A549 (cell line): Measurements from ENCODE around the gene IGFBP3. TPM values are rescaled to one million over a fixed set of nuclear protein-coding genes. Genes with fewer than 3 reads are reported as not detected.
A peak's percentile ranks its signal among the peaks of the same experiment; 100 is the strongest.

Source experiments
- ATAC-seq, 2 experiments: fragments of 200-7000 bp in 1 of 2; fragments of >200 bp in 1 of 2; cut with Nextera tagmentation in 1 of 2; cut with Tn5 transposase in 1 of 2; 3 replicates each; pipeline versions ENCODE4 v1.8.0 to v1.9.1; 2018 to 2020; ENCODE audit warnings: mild to moderate bottlenecking in 1 of 2, moderate library complexity in 1 of 2
- CTCF ChIA-PET: fragments of 300-600 bp; sonication (Branson Sonifier 250); formaldehyde crosslinking; extraction: SDS; loops from one replicate; lab custom pipeline; 2021; ENCODE audit warnings: antibody characterized with exemption, inconsistent platforms; lab: Yijun Ruan, JAX
- POLR2A ChIA-PET: fragments of 350-600 bp; formaldehyde crosslinking; extraction: SDS; loops from one replicate; lab custom pipeline; 2021; ENCODE audit warnings: antibody characterized with exemption, inconsistent platforms; lab: Yijun Ruan, JAX
- DNase-seq, 2 experiments: peaks; one replicate each; pipeline versions ENCODE4 v3.0.0 to v3.0.0-alpha.2; 2011 to 2016; ENCODE audit warnings: low read depth in 1 of 2, low spot score in 1 of 2
- FAIRE-seq: peaks from 2 replicates; lab custom pipeline; 2011; peaks lifted over from hg19 to GRCh38; lab: Jason Lieb, UNC
- H3K27ac ChIP-seq, 2 experiments: fragments of >200 bp; sonication (Bioruptor Twin); formaldehyde crosslinking; 3 replicates each; pipeline ENCODE4 v1.5.1; 2016 to 2017
- H3K4me1 ChIP-seq: fragments of >200 bp; sonication (Bioruptor Twin); formaldehyde crosslinking; 3 replicates; pipeline ENCODE4 v1.6.1; 2016
- H3K4me2 ChIP-seq: fragments of >200 bp; sonication (Bioruptor Twin); formaldehyde crosslinking; 3 replicates; pipeline ENCODE4 v1.6.1; 2016
- H3K4me3 ChIP-seq: fragments of >200 bp; sonication (Bioruptor Twin); formaldehyde crosslinking; 3 replicates; pipeline ENCODE4 v1.5.1; 2016
- H3K9me3 ChIP-seq: fragments of >200 bp; sonication (Bioruptor Twin); formaldehyde crosslinking; 3 replicates; pipeline ENCODE4 v1.6.1; 2016
- BHLHE40 ChIP-seq: IDR thresholded peaks from 2 replicates; pipeline ENCODE4 v1.6.1; 2012; ENCODE audit warnings: low read depth, low read length, inconsistent platforms
- CEBPB ChIP-seq, 2 experiments: fragments of >200 bp in 1 of 2; sonication (Bioruptor Twin) in 1 of 2; formaldehyde crosslinking in 1 of 2; IDR thresholded peaks; 2 replicates each; pipeline ENCODE4 v1.6.1; 2012 to 2016
- CHD2 ChIP-seq: fragments of 150-350 bp; IDR thresholded peaks from 2 replicates; pipeline ENCODE4 v1.6.1; 2014; ENCODE audit warnings: low read length; ENCODE audit not compliant: partially characterized antibody
- FOSL2 ChIP-seq, 2 experiments: fragments of 450-650 bp in 1 of 2; fragments of >200 bp in 1 of 2; sonication (Bioruptor Twin) in 1 of 2; formaldehyde crosslinking; IDR thresholded peaks; 2 replicates each; pipeline versions ENCODE4 v1.5.0 to v1.6.1; 2016 to 2020; ENCODE audit warnings: mild to moderate bottlenecking in 1 of 2, moderate library complexity in 1 of 2
- FOXS1 ChIP-seq: fragments of 250-450 bp; sonication (Bioruptor Pico); IDR thresholded peaks from 2 replicates; pipeline ENCODE4 v1.5.0; 2020; ENCODE audit warnings: mild to moderate bottlenecking, moderate library complexity
- HOXB5 ChIP-seq: fragments of 250-450 bp; sonication (Bioruptor Pico); IDR thresholded peaks from 2 replicates; pipeline ENCODE4 v1.5.0; 2020; ENCODE audit warnings: mild to moderate bottlenecking, moderate library complexity
- JUN ChIP-seq, 2 experiments: fragments of >200 bp; sonication (Bioruptor Twin); formaldehyde crosslinking; IDR thresholded peaks; 2 replicates in 1 of 2; 3 replicates in 1 of 2; pipeline ENCODE4 v1.6.1; 2016 to 2017
- JUNB ChIP-seq: fragments of >200 bp; sonication (Bioruptor Twin); formaldehyde crosslinking; IDR thresholded peaks from 2 replicates; pipeline ENCODE4 v1.6.1; 2016
- MYC ChIP-seq: IDR thresholded peaks from 2 replicates; pipeline ENCODE4 v1.6.1; 2012; ENCODE audit warnings: mild to moderate bottlenecking, inconsistent platforms, low read length, improper control_type of control experiment, borderline replicate concordance
- NFE2L2 ChIP-seq: fragments of 150-350 bp; conservative IDR thresholded peaks from 2 replicates; pipeline ENCODE4 v1.6.1; 2014; ENCODE audit warnings: low read length
- NR3C1 ChIP-seq: fragments of >200 bp; sonication (Bioruptor Twin); formaldehyde crosslinking; IDR thresholded peaks from 3 replicates; pipeline ENCODE4 v1.6.1; 2017
- POLR2AphosphoS2 ChIP-seq: conservative IDR thresholded peaks from 2 replicates; pipeline ENCODE4 v1.6.1; 2012; ENCODE audit warnings: low read length, improper control_type of control experiment, inconsistent platforms
- RARB ChIP-seq: fragments of 250-450 bp; sonication (Bioruptor Pico); IDR thresholded peaks from 2 replicates; pipeline ENCODE4 v1.8.0; 2021; ENCODE audit warnings: mild to moderate bottlenecking, moderate library complexity
- RNF2 ChIP-seq: fragments of 200-600 bp; sonication (generic); IDR thresholded peaks from 2 replicates; pipeline ENCODE4 v1.6.1; 2016; ENCODE audit warnings: low read depth, mild to moderate bottlenecking, antibody characterized with exemption, moderate library complexity, borderline replicate concordance
- TFCP2L1 ChIP-seq: fragments of 250-450 bp; sonication (Bioruptor Pico); IDR thresholded peaks from 2 replicates; pipeline ENCODE4 v1.5.0; 2021; ENCODE audit warnings: mild to moderate bottlenecking
- WGBS: methylation state at CpG from one replicate; pipeline ENCODE4 v1.1.6; 2017; ENCODE audit errors: missing lambda C conversion rate; 5-methylcytosine and 5-hydroxymethylcytosine counted together
- polyA plus RNA-seq, 4 experiments: library from polyadenylated mRNA; depleted of rRNA in 3 of 4; stranded (reverse); fragments of >200 nt; fragmentation: RNase III in 1 of 4; extraction: RNeasy Plus Mini Kit Qiagen cat#74134 plus additional on column Dnase treatment in 1 of 4; gene quantifications; 2 replicates in 3 of 4; 3 replicates in 1 of 4; pipeline ENCODE4 v1.2.3, GENCODE V29; 2011 to 2017
- TF ChIP-seq, protein P1 (sequence below): fragments of 250-450 bp; sonication (Bioruptor Pico); IDR thresholded peaks from 2 replicates; pipeline ENCODE4 v1.5.0; 2021; ENCODE audit warnings: mild to moderate bottlenecking, moderate library complexity, borderline replicate concordance
- TF ChIP-seq, protein P2 (sequence below): IDR thresholded peaks from 2 replicates; pipeline ENCODE4 v1.6.1; 2012; ENCODE audit warnings: low read depth, borderline replicate concordance
- TF ChIP-seq, protein P3 (sequence below): fragments of 200-600 bp; sonication (generic); IDR thresholded peaks from 2 replicates; pipeline ENCODE4 v1.6.1; 2016; ENCODE audit warnings: antibody characterized with exemption, mild to moderate bottlenecking, moderate library complexity
- TF ChIP-seq, protein P4 (sequence below): fragments of >200 bp; sonication (Bioruptor Twin); formaldehyde crosslinking; IDR thresholded peaks from 3 replicates; pipeline ENCODE4 v1.5.1; 2016
- TF ChIP-seq, protein P5 (sequence below): IDR thresholded peaks from 2 replicates; pipeline ENCODE4 v1.6.1; 2012
- TF ChIP-seq, protein P6 (sequence below): IDR thresholded peaks from 2 replicates; pipeline ENCODE4 v1.6.1; 2012

Gene IGFBP3
- polyA plus RNA-seq, 2 of the 4 experiments (the other 2 are of a cell fraction), result 153 to 291 TPM

DNA sequence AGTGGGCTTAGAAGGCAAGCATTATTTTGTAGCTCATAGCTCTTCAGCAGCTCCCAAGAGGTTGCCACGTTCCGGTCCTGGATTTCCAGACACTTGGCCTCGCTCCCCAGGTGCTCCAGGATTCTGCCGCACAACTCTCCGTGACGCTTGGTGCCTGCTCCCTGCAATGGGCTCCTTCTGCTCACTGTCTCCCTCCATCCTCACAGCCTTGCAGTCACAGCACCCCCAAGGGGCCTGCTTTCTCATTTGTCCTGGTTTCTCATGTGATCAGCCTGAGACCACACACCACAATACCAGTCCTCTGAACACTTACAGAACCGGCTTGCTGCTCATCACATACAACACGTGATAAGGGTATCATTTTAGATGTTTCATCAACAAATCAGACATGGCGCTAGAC lies 9.8 kb downstream of the IGFBP3 start:
- Histone ChIP-seq H3K4me2 (no peak overlapping the region), H3K9me3 (no peaks in the 10 kb centered on the region)
- no peak for DNase-seq
- FAIRE-seq, result no peak
- 86% methylated on average over 9 of the region's 9 CpGs for WGBS
- ATAC-seq, result peak; percentile 13 to 54; a peak in 5 of 6 replicates
- TF ChIP-seq POLR2AphosphoS2 (peak; percentile 71; the same call in 1 of the 2 replicates), MYC (no peak)
- TF ChIP-seq, all 56 proteins: peak for 1
- CTCF ChIA-PET, result interaction anchor here (1.5 kb wide), 1 partner anchor 11 kb away, joined by 10 read pairs; the partner anchor contains the start of gene IGFBP3
- Histone ChIP-seq H3K4me1 (no peaks in the 10 kb centered on the region), H3K4me3 (no peak overlapping the region), H3K27ac (no peak overlapping the region)
- POLR2A ChIA-PET, result interaction anchor here (1.0 kb wide), 1 partner anchor 9 kb away, joined by 3 read pairs; the partner anchor contains the start of gene IGFBP3

DNA sequence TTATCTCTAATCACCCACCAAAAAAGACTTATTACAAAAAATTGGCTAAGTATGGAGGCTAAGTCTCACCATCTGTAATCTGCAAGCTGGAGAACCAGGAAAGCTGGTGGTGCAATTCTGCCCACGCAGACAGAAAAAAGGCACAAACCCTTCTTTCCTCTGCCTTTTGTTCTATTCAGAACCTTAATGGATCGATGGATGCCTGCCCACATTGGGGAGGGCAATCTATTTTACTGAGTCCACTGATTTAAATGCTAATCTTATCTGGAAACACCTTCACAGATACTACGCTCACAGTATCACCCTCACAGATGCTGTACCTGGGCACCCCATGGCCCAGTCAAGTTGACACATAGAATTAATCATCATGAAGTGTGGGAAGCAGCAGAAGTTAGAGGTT lies 10.2 kb downstream of the IGFBP3 start:
- ATAC-seq (peak in 1 of 2 experiments; percentile 7; a peak in 2 of 6 replicates), FAIRE-seq (no peak), DNase-seq (no peak)
- Histone ChIP-seq H3K4me2 (no peak overlapping the region), H3K9me3 (no peaks in the 10 kb centered on the region), H3K4me1 (no peaks in the 10 kb centered on the region), H3K4me3 (no peak overlapping the region), H3K27ac (no peak overlapping the region)
- CTCF ChIA-PET, result interaction anchor here (1.5 kb wide), 1 partner anchor 11 kb away, joined by 10 read pairs; the partner anchor contains the start of gene IGFBP3
- POLR2A ChIA-PET, result interaction anchor here (1.0 kb wide), 1 partner anchor 10 kb away, joined by 3 read pairs; the partner anchor contains the start of gene IGFBP3
- WGBS, result 71% methylated on average over 3 of the region's 3 CpGs
- TF ChIP-seq RNF2 (no peak), FOSL2 (IDR thresholded peaks at IDR 0.05) (no peak), FOSL2 (CRISPR knock-in tag; IDR thresholded peaks at IDR 0.05) (no peak), NFE2L2 (no peak), CHD2 (no peak)
- TF ChIP-seq, protein P1, sequence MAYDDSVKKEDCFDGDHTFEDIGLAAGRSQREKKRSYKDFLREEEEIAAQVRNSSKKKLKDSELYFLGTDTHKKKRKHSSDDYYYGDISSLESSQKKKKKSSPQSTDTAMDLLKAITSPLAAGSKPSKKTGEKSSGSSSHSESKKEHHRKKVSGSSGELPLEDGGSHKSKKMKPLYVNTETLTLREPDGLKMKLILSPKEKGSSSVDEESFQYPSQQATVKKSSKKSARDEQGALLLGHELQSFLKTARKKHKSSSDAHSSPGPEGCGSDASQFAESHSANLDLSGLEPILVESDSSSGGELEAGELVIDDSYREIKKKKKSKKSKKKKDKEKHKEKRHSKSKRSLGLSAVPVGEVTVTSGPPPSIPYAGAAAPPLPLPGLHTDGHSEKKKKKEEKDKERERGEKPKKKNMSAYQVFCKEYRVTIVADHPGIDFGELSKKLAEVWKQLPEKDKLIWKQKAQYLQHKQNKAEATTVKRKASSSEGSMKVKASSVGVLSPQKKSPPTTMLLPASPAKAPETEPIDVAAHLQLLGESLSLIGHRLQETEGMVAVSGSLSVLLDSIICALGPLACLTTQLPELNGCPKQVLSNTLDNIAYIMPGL (CRISPR knock-in tag), result no peak
- TF ChIP-seq, protein P2, sequence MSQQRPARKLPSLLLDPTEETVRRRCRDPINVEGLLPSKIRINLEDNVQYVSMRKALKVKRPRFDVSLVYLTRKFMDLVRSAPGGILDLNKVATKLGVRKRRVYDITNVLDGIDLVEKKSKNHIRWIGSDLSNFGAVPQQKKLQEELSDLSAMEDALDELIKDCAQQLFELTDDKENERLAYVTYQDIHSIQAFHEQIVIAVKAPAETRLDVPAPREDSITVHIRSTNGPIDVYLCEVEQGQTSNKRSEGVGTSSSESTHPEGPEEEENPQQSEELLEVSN, result no peak
- TF ChIP-seq, protein P3, sequence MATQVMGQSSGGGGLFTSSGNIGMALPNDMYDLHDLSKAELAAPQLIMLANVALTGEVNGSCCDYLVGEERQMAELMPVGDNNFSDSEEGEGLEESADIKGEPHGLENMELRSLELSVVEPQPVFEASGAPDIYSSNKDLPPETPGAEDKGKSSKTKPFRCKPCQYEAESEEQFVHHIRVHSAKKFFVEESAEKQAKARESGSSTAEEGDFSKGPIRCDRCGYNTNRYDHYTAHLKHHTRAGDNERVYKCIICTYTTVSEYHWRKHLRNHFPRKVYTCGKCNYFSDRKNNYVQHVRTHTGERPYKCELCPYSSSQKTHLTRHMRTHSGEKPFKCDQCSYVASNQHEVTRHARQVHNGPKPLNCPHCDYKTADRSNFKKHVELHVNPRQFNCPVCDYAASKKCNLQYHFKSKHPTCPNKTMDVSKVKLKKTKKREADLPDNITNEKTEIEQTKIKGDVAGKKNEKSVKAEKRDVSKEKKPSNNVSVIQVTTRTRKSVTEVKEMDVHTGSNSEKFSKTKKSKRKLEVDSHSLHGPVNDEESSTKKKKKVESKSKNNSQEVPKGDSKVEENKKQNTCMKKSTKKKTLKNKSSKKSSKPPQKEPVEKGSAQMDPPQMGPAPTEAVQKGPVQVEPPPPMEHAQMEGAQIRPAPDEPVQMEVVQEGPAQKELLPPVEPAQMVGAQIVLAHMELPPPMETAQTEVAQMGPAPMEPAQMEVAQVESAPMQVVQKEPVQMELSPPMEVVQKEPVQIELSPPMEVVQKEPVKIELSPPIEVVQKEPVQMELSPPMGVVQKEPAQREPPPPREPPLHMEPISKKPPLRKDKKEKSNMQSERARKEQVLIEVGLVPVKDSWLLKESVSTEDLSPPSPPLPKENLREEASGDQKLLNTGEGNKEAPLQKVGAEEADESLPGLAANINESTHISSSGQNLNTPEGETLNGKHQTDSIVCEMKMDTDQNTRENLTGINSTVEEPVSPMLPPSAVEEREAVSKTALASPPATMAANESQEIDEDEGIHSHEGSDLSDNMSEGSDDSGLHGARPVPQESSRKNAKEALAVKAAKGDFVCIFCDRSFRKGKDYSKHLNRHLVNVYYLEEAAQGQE, result no peak
- TF ChIP-seq, protein P4, sequence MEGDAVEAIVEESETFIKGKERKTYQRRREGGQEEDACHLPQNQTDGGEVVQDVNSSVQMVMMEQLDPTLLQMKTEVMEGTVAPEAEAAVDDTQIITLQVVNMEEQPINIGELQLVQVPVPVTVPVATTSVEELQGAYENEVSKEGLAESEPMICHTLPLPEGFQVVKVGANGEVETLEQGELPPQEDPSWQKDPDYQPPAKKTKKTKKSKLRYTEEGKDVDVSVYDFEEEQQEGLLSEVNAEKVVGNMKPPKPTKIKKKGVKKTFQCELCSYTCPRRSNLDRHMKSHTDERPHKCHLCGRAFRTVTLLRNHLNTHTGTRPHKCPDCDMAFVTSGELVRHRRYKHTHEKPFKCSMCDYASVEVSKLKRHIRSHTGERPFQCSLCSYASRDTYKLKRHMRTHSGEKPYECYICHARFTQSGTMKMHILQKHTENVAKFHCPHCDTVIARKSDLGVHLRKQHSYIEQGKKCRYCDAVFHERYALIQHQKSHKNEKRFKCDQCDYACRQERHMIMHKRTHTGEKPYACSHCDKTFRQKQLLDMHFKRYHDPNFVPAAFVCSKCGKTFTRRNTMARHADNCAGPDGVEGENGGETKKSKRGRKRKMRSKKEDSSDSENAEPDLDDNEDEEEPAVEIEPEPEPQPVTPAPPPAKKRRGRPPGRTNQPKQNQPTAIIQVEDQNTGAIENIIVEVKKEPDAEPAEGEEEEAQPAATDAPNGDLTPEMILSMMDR, result no peak

DNA sequence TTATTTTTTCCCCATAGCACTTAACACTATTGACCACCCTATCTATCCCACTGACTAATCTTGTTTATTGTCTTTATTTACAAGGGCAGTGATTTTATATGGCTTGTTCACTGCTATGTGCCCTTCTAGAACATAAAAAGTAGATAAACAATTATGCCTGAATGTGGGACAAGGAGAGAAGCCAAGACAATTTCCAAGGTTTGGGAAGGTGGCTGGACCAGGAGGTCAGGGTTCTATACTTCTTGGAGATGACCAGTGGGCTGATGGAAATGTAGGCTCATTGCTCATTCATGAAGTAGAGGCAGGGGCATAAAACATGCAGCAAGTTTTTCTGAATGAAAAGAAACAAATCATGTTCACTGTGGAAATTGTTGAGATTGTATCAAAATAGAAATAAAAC lies 11.5 kb downstream of the IGFBP3 start:
- Histone ChIP-seq H3K4me3 (no peak overlapping the region), H3K4me2 (no peak overlapping the region), H3K4me1 (no peaks in the 10 kb centered on the region), H3K27ac (no peak overlapping the region), H3K9me3 (0 out of 3 replicates have a peak, but pooled peaks cover 5% of the 10 kb centered on the region)
- FAIRE-seq (no peak), ATAC-seq (peak in 1 of 2 experiments; percentile 18; a peak in 3 of 6 replicates), DNase-seq (no peak)
- ChIA-PET CTCF (interaction anchor here (1.1 to 2.6 kb wide), 3 partner anchors 9 to 1271 kb away, joined by 4 to 13 read pairs (median 7); no protein-coding TSS in a partner anchor), POLR2A (no interaction called here)
- TF ChIP-seq TFCP2L1 (CRISPR knock-in tag) (no peak), JUN (IDR thresholded peaks at IDR 0.05) (no peak), BHLHE40 (no peak), CEBPB (IDR thresholded peaks at IDR 0.05) (no peak), NR3C1 (no peak), RARB (CRISPR knock-in tag) (no peak), FOXS1 (no peak), JUNB (no peak), HOXB5 (CRISPR knock-in tag) (no peak)
- TF ChIP-seq, protein P1 (CRISPR knock-in tag), result no peak
- TF ChIP-seq, protein P5, sequence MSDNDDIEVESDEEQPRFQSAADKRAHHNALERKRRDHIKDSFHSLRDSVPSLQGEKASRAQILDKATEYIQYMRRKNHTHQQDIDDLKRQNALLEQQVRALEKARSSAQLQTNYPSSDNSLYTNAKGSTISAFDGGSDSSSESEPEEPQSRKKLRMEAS, result no peak
- TF ChIP-seq, protein P6, sequence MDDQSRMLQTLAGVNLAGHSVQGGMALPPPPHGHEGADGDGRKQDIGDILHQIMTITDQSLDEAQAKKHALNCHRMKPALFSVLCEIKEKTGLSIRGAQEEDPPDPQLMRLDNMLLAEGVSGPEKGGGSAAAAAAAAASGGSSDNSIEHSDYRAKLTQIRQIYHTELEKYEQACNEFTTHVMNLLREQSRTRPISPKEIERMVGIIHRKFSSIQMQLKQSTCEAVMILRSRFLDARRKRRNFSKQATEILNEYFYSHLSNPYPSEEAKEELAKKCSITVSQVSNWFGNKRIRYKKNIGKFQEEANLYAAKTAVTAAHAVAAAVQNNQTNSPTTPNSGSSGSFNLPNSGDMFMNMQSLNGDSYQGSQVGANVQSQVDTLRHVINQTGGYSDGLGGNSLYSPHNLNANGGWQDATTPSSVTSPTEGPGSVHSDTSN, result no peak
